Hindlimb muscle (tissue), 1 donor: Measurements from ENCODE around the gene FAM241B. TPM values are rescaled to one million over a fixed set of nuclear protein-coding genes. Genes with fewer than 3 reads are reported as not detected.

Experiments used
- DNase-seq: peaks from one replicate; pipeline ENCODE4 v3.0.0-alpha.2; 2013
- polyA plus RNA-seq: library from polyadenylated mRNA; unstranded; fragments of 120-200 nt; gene quantifications from one replicate; pipeline ENCODE4 v1.2.1, GENCODE V29; 2013; ENCODE audit not compliant: insufficient read length

Gene FAM241B
- polyA plus RNA-seq, 1 donor, result 0.27 TPM

- DNase-seq, result no peak
Observed at GRCh38 chr10:69666756-69667155, 36.7 kb downstream of the FAM241B start.

GRCh38 chr10:69668721-69669120 lies 38.7 kb downstream of the FAM241B start:
- DNase-seq, result no peak

- no peak for DNase-seq
Observed at GRCh38 chr10:69669409-69669808, 39.4 kb downstream of the FAM241B start.

GRCh38 chr10:69673521-69673920 lies 43.5 kb downstream of the FAM241B start:
- DNase-seq, result no peak

- DNase-seq, result no peak
Observed at GRCh38 chr10:69674786-69675185, 44.7 kb downstream of the FAM241B start.

- DNase-seq, result no peak
Observed at GRCh38 chr10:69676301-69676700, 46.3 kb downstream of the FAM241B start.

GRCh38 chr10:69677985-69678654 lies 48.1 kb downstream of the FAM241B start:
- peak; percentile 57 for DNase-seq

GRCh38 chr10:69679736-69680135 lies 49.7 kb downstream of the FAM241B start:
- DNase-seq, result no peak

GRCh38 chr10:69680610-69681009 lies 50.6 kb downstream of the FAM241B start:
- DNase-seq, result no peak

GRCh38 chr10:69681436-69681835 lies 51.4 kb downstream of the FAM241B start:
- no peak for DNase-seq

GRCh38 chr10:69682955-69683474 lies 53.0 kb downstream of the FAM241B start:
- DNase-seq, result no peak

Other genes starting within 250 kb of the FAM241B start
- gene TACR2, start 213.3 kb upstream of the FAM241B start, polyA plus RNA-seq, result 0.77 TPM
- 93.8 TPM for gene TSPAN15, start 178.8 kb upstream of the FAM241B start, polyA plus RNA-seq
- not detected for gene NEUROG3, start 56.8 kb upstream of the FAM241B start, polyA plus RNA-seq
- 11.0 TPM for gene COL13A1, start 171.7 kb downstream of the FAM241B start, polyA plus RNA-seq